ENCODE data around the gene OR1Q1. TPM values are rescaled to one million over a fixed set of nuclear protein-coding genes. Genes with fewer than 3 reads are reported as not detected.

Gene OR1Q1
- total RNA-seq, 4 donors from 2014 or later: not detected

DNA sequence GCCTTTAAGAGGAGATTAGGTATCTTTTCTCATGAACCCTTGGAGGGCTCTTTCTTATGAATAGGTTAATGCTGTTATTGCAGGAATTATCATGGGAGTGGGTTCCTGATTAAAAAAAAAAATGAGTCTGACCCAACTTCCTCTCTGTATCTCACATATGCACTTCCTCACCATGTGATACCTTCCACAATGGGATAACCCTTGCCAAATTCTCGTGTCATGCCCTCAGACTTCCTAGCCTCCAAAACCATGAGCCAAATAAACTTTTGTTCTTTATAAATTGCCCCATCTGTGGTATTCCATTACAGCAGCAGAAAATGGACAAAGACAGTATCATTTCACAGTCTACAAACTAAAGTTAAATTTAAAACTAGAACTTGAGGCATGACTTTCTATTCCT lies 41.8 kb downstream of the OR1Q1 start:
- Histone ChIP-seq H3K4me3 (no peak overlapping the region), H3K36me3 (no peaks in the 10 kb centered on the region), H3K4me1 (no peaks in the 10 kb centered on the region), H3K9me3 (no peaks in the 10 kb centered on the region), H3K27me3 (no peaks in the 10 kb centered on the region), H3K27ac (no peak overlapping the region)
- no peak for DNase-seq
- intact Hi-C loops (cut with DNase I): no loop called here
- WGBS, 2 donors: 0 to 17% methylated on average over 1 of the region's 1 CpG
- TF ChIP-seq POLR2A (IDR thresholded peaks at IDR 0.05): no peak
- TF ChIP-seq, protein P1, sequence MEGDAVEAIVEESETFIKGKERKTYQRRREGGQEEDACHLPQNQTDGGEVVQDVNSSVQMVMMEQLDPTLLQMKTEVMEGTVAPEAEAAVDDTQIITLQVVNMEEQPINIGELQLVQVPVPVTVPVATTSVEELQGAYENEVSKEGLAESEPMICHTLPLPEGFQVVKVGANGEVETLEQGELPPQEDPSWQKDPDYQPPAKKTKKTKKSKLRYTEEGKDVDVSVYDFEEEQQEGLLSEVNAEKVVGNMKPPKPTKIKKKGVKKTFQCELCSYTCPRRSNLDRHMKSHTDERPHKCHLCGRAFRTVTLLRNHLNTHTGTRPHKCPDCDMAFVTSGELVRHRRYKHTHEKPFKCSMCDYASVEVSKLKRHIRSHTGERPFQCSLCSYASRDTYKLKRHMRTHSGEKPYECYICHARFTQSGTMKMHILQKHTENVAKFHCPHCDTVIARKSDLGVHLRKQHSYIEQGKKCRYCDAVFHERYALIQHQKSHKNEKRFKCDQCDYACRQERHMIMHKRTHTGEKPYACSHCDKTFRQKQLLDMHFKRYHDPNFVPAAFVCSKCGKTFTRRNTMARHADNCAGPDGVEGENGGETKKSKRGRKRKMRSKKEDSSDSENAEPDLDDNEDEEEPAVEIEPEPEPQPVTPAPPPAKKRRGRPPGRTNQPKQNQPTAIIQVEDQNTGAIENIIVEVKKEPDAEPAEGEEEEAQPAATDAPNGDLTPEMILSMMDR (IDR thresholded peaks at IDR 0.05): no peak

DNA sequence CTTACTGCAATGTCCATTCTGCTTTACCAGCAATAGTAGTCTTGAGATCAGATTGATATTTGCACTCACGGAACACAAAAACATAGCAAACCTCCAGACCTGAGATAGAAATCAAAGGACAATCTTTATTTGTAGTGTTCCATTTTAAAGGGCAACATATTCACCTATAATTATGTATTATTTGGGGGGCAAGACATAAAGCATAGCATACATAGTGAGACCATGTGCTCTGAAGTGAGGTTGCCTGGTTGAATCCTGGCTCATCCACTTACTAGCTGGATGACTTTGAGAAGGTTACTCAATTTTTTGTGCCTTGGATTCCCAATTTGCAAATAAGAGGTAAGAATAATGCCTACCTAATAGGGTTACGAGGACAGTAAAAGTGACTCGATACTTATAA lies 43.0 kb downstream of the OR1Q1 start, which contains the start of gene OR1B1:
Gene OR1B1, minus strand, starts transcription at position 101 of the 400 bp plus-strand sequence.
- 75 to 88% methylated on average over 3 of the region's 3 CpGs for WGBS, 2 donors
- Histone ChIP-seq H3K36me3 (no peaks in the 10 kb centered on the region), H3K4me3 (no peak within 1 kb of the TSS), H3K9me3 (no peaks in the 10 kb centered on the region), H3K27ac (no peak within 1 kb of the TSS), H3K27me3 (no peaks in the 10 kb centered on the region), H3K4me1 (no peaks in the 10 kb centered on the region)
- no peak for TF ChIP-seq POLR2A (IDR thresholded peaks at IDR 0.05)
- TF ChIP-seq, protein P1 (IDR thresholded peaks at IDR 0.05): no peak
- intact Hi-C loops (cut with DNase I): no loop called here
- DNase-seq: no peak

DNA sequence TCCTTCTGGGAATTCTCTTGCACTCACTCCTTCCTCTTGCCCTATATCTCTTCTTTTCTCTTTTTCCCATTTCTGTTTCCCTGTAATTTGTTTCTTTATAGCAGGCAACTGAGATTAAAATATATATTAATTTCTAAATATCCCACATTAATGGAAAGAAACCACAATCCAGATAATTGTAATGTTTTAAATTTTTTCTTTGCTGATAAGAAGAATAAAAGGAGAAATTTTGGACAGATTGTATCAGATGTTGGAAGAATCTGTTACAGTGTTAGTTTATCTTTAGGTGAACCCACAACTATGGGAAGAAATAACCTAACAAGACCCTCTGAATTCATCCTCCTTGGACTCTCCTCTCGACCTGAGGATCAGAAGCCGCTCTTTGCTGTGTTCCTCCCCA lies 46.9 kb downstream of the OR1Q1 start, which contains the start of gene OR1L1:
Gene OR1L1, plus strand, starts transcription at position 301 of the 400 bp plus-strand sequence. Its CDS starts 0 bp downstream, at position 301.
- Histone ChIP-seq H3K9me3 (peaks cover 0 to 5% (median 0%) of the 10 kb centered on the region in 3 donors), H3K27ac (no peak within 1 kb of the TSS), H3K36me3 (no peaks in the 10 kb centered on the region), H3K4me3 (no peak within 1 kb of the TSS), H3K4me1 (no peaks in the 10 kb centered on the region), H3K27me3 (no peaks in the 10 kb centered on the region)
- no peak for TF ChIP-seq POLR2A (IDR thresholded peaks at IDR 0.05)
- TF ChIP-seq, protein P1 (IDR thresholded peaks at IDR 0.05): no peak
- intact Hi-C loops (cut with DNase I): no loop called here
- no peak for DNase-seq
- 46% methylated on average over 2 of the region's 2 CpGs for WGBS, 2 donors

Other genes with a start within 250 kb of the OR1Q1 start
- gene PTGS1, start 243.7 kb upstream of the OR1Q1 start, total RNA-seq: 10 to 100 TPM; 15.6 to 36.1 (median 30.3) TPM
- gene OR1J1, start 136.8 kb upstream of the OR1Q1 start, total RNA-seq: not detected
- not detected for gene OR1J2, start 103.9 kb upstream of the OR1Q1 start, total RNA-seq
- gene OR1J4, start 95.6 kb upstream of the OR1Q1 start, total RNA-seq: not detected
- not detected for gene OR1N1, start 87.4 kb upstream of the OR1Q1 start, total RNA-seq
- under 1 TPM in 1 of 4 donors, not detected in 3; 0.38 TPM for gene OR1N2, start 61.6 kb upstream of the OR1Q1 start, total RNA-seq
- gene OR1L8, start 31.4 kb upstream of the OR1Q1 start, total RNA-seq: under 1 TPM in 1 of 4 donors, not detected in 3; 0.38 TPM
- not detected for gene OR1B1, start 42.9 kb downstream of the OR1Q1 start, total RNA-seq
- not detected for gene OR1L1, start 47.0 kb downstream of the OR1Q1 start, total RNA-seq
- gene OR1L3, start 60.4 kb downstream of the OR1Q1 start, total RNA-seq: not detected
- not detected for gene OR1L4, start 109.3 kb downstream of the OR1Q1 start, total RNA-seq
- gene OR1L6, start 127.6 kb downstream of the OR1Q1 start, total RNA-seq: not detected
- not detected for gene OR5C1, start 174.2 kb downstream of the OR1Q1 start, total RNA-seq
- not detected for gene OR1K1, start 185.4 kb downstream of the OR1Q1 start, total RNA-seq
- gene PDCL, start 213.8 kb downstream of the OR1Q1 start, total RNA-seq: 10 to 100 TPM in 3 of 4 donors, 1 to 10 TPM in 1; 9.7 to 17.0 (median 14.3) TPM

All from esophagus squamous epithelium (tissue), 5 donors.